GM19324 (cell line): ENCODE measurements around the gene ACBD4.

ENCODE experiments used
- ATAC-seq: cut with Tn5 transposase; IDR thresholded peaks from one replicate; pipeline ENCODE4 v1.9.1; 2021; ENCODE audit warnings: mild to moderate bottlenecking, moderate library complexity; ENCODE audit not compliant: unreplicated experiment, low FRiP score

Gene ACBD4

DNA sequence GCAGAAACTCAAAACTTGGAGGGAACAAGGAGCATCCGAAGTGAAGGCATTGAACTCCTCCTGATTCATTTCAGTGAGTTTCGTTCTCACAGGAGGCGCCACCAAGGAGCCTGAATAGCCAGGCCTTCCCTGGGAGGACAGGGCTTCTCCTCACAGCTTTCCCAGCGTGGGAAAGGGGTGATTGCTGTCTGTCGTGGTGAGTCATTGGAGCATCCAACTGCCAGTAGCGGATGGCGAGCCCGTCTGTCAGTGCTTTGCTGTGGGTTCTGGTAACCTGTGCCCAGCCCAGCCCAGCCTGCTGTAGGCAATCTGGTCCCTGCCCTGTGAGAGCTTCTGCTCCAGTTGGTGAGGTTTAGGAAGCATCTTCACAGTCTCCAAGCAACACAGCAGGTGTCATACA, 31.5 kb upstream of the ACBD4 start:
- ATAC-seq, result no peak

DNA sequence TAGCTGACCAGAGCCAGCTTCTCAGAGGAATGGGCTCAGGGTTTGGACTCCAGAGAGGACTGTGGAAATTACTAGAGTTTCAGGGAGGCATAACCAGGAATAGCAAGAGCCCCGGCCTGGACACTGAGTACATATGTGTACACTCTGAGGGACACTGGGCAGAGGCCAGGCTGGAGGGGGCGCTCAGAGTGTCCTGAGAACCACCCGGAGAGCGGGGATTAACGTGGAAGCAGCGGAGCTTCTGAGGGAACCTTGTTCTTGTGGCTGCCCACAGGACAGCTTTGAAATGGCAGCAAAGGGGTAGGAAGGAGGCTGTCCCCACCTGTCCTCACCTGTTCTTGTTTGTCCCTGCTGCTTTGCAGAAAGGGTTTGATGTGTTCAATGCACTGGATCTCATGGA, 31.0 kb upstream of the ACBD4 start:
- ATAC-seq, result no peak

DNA sequence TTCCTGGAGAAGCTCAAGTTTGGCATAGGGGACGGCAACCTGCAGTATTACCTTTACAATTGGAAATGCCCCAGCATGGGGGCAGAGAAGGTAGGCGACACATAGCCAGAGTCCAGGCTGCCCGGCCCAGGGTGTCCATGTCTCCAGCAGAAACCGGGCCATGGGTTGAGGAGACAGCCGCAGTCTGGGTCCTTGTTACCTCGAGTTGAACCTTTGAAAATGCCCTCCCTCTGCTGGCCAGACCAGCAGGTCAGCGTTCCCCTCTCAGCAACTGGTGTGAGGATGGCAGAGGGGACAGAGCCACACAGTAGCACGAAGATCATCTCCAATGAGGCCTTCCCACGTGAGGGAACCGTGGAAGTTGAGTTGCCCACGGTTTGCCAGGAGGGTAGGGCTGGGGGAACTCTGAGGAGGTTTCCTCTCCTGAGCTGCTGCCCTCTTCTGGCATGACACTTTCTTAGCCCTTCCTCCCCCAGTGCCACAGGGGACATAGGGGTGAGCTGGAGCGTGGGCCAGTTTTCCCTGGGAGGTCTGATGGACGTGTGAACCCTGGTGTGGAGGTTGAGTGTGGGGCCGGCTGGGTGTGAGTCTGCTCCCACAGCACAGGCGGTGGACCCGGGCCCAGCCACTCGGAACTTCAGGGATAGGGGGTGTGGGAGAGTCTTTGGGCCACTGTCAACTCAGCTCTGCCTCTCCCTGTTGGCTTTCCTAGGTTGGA, 30.4 kb upstream of the ACBD4 start:
- ATAC-seq, result no peak

DNA sequence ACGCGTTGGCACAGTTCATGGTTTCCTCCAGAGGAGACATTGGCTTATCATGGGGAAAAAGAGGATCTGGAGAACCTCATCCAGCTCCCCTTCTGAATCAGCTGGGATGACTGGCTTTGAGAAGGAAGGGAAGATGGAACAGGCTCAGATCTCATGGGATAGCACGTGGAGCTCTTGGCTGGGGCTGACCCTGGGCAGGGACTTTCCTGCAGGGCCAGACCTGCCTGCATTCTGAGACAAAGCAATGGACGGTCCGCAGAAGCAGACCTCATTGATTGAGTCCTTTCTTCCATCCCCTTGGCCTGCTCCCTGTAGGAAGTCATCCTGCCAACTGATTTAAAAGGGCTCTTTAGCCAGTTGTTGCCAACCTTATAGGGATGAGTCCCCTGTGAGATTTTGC, 29.4 kb upstream of the ACBD4 start:
- ATAC-seq, result no peak

DNA sequence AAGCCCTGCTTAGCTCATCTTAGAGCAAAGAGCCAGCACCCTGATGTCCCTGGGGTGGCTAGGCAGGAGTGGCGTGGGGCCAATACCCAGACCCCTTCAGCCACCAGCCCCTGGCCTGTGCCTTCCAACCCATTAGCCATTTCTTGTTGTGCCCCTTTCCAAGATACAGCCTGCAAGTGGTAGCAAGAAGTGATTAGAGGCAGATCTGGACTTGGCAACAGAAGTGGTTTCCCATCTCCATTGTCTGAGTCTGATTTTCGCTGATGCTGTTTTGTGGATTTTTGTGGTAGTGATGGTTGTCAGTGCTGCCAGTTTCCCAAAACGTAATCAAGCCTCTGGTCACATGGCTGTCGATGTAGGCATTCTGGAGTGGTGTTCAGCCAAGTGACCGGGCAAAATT, 28.9 kb upstream of the ACBD4 start:
- no peak for ATAC-seq

DNA sequence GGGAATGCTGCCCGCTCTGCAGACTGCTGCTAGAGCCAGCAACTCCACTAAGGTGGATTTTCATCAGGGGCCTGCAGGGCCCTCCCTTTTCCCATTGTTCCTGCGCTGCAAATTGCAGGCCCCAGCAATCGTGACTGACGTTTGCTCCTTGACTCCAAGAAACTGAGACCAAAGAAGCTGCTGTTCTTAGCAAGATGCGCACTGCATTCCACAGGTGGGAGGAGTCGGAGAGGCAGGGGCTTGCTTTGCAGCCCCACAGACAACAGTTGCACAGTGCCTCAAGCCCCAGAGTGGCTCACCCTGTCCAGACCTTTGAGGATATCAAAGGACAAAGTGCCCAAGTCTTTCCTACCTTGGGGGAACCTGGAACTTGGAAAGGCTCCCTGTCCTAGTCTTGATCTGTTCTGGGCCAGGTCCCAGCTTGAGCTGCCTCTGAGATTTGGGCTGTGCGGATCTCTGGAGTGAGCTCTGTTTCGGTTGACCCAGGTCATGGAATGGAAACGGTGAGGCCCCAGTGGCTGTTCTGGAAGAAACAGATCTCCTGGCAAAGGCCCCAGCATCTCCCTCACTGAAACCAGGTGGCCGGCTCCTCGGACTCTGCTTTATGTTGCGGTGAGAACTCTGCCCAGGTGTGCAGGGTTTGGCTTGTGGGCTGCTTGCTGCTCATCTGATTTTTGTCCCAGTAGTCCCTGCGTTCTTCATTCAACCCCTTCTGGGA, 28.0 kb upstream of the ACBD4 start:
- no peak for ATAC-seq

DNA sequence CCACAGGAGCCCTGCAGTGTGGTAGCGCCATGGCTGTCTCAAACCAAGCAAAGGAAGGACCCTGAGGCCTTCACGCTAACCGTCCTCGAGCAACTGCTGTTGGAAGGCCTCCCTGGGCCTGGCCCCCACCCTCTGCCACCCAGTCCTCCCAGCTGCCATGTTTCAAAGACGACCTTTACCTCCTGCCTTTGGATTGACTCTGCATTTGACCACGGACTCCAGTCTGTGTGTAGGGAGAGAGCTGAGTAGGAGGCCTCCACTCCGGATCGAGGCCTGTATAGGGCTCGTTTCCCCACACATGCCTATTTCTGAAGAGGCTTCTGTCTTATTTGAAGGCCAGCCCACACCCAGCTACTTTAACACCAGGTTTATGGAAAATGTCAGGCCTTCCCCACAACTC, 27.4 kb upstream of the ACBD4 start:
- ATAC-seq, result no peak

DNA sequence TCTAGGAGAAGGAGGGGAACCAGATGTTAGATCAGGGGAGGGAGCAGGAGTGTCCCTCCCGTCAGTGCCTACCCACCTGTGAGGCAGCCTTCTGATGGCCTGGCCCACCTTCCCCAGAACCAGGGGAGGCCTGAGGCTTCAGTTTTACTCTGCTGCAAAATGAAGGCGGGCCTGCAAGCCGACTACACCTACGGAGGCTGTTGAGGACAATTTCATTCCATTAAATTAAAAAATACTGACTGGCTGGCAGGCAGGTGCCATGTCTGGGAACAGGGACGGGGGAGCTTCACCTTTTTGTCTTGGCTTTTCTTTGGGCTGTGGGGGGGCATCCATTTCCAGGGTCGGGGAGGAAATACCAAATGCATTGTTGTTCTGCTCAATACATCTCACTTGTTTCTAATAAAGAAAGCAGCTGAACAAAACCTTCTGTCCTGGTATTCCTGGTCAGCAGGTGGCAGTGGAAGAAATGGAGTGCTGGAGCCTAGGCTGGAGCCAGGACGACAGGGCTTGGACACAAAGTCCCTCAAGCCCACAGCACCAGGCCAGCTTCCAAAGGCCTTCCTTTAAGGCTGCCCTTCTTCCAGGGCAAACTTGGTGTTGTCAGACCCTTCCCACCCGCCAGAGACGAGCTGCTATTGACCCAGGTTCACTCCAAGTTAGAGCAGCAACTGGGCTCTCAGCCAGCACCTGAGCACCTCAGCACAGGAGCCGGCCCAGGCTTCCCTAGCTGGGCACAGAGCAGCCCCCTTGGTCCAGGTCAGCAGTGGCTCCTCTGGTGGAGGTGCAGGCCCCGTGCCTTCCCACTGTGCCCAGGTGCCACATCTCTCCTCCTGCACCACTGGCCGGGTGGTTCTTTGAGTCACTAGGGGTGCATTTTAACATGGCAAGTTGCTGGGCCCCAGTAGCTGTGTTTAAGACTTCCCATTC, 26.6 kb upstream of the ACBD4 start:
- ATAC-seq, result no peak

DNA sequence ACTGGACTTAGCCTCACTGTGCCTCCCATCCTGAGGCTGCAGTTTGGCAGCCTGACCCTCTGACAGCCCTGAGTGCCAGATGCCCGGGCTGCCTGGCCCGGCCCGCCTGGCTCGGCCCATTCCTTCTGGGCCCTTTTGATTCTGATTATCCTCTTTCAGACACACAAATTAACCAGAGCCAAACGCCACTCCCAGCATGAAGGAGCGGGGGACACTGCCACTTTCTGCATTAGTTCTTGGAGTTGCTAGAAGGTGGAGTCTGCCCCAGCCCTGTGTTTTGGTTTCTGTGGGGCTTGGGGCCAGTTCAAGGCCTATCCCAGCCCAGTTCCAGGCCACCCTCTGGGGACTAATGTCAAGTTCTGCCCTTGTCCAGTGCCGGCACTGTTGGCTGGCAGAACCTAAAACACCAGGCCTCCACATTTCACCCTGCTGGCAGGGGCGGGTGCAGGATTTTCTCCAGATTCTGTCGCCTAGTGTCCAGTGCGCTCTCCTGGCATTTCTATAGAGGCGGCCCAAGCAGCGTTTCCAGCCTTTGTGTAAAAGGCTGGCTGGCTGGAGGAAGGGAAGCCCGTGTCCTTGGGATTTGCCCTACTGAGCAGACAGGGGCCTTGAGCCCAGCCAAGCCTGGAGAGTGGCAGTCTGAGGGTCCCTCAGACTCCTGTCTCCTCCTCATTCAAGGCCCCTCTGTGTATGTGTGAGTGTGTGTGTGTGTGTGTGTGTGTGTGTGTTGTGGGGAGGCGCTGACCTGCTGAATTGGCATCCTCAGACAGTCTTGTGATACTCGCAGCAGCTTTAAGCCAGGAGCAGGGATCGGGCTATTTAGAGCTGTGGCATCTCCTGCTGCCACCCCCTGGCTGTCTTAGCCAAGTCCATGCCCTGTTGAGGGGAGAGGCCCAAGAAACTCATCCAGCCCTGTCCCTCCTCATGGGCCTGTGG, 24.5 kb upstream of the ACBD4 start:
- no peak for ATAC-seq

DNA sequence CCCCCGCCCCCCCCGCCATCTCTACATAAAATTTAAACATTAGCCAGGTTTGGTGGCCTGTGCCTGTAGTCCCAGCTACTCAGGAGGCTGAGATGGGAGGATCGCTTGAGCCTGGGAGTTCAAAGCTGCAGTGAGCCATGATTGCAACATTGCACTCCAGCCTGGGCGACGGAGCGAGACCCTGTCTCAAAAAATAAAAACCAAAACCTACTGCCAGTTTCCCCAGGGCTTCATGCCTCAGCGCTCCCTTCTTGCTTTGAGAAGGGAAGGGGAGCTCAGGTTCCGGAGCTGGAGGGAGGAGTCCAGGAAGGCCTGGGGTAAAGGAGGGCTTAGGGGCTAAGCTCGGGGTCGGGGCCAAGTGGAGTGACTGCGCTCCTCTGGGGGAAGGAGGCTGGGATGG, 23.6 kb upstream of the ACBD4 start:
- ATAC-seq, result no peak

DNA sequence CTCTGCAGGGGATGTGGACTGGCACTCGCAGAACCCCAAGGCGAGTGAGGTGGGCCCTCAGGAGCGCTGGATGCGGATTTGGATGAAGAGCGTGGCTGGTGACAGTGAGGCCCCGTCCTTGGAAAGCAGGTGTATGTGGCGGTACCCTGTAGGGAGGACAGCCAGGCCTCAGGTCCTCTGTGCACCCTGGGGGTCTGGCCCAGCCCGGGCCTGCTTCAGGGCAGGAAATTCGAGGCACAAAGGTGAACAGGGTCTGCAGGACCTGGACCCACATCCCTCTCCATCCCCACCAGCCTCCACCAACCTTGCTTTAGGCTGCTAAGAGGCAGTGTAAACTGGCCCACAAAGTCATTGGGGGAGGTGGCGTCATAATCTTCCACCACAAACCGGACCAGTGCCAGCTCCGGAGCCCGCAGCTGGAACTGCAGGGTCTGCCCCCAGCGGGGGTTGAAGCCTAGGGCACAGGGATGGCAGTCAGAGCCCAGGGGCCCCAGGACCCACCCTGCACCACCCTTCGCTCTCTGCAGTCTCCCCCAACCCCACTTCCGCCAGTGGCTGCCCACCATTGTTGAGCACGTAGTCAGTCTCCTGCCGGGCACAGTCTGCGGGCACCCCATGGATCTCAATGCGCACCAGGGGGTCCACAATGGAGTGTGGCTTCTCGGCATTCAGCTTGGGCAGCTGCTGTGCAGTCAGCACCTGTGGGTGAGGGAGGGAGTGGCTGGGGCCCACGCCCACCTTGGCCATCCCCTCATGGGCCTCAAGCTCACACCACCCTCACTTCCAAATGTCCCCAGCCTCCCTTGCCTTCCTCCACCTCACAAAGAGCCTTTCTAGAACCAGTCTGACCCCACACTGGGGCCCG, 22.7 kb upstream of the ACBD4 start:
- ATAC-seq, result no peak

DNA sequence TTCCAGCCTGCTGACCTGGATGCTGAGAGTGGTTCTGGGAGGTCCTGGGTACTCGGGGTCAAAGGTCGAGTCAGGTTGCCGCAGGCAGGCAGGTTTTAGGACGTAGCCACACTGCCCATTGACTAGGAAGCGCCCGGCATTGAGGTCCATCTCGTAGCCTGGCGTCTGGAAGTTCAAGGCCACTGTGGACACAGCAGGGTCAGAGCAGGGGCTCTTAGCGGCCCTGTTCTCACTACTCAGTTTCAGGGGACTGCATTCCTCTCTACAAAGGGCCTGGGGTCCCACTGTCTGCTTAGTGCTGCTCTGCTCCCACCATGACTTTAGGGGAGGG, 22.1 kb upstream of the ACBD4 start:
- ATAC-seq, result no peak

DNA sequence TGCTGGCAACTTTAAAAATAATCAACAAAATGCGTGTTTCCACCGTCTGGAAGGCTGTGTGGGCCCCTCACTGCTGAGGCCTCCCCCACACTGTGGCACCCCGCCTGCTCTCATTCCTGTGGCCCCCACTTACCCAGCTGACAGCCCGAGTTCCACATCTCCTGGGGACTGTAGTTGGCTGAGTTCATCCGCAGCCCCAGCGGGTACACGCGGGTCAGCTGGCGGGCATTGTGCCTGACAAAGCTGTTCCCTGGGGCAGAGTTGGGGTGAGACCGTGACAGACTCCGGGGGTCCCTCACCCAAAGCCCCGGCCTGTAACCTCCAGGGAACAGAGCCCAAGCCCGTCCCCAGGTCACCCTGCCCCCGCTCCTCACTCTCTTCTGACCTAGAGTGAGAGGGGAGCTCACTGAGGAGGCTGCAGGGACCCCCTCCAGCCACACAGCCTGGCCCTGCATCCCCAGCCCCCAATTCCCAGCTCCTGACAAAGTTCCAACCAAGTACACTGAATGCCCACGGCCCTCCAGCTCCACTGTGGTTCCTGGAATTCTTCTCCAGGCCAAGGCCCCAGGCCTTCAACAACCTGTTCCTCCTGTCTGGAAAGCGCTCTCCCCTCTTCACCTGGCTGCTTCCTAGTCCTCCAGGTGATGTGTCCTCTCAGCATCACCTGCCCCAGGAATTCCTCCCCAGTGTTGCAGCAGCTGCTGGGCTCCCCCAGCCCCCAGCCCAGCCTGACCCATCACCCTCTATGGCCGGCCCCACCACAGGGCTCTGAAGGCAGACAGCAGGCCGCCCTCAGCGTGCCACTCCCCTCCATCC, 21.2 kb upstream of the ACBD4 start:
- ATAC-seq, result no peak

DNA sequence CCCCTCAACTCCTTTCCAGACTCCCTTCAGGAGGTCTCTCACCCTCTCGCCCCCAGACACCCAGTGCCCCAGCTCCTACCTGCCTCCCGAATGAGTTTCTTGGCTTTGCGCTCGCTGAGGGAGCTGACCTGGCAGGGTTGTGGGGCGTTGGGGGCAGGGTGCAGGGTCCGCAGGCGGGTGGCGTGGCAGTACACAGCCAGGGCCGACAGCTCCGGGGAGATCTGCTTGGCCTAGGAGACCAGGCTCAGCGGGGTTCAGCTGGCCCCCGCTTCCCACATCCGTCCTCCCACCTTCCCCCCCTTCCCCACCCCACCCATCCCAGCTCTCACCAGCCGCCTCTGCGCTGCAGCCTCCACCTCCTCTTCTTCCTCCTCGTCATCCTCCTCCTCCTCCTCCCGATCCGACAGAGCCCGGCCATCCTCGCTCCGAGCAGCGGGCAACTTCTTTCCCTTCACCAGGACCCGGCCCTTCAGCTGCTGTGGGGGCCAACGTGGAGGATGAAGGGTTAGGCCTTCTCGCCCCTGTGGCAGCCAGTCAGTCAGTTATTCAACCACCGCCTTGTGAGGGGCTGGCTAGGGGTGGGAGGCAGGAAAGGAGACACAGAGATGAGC, 20.4 kb upstream of the ACBD4 start:
- ATAC-seq, result no peak

DNA sequence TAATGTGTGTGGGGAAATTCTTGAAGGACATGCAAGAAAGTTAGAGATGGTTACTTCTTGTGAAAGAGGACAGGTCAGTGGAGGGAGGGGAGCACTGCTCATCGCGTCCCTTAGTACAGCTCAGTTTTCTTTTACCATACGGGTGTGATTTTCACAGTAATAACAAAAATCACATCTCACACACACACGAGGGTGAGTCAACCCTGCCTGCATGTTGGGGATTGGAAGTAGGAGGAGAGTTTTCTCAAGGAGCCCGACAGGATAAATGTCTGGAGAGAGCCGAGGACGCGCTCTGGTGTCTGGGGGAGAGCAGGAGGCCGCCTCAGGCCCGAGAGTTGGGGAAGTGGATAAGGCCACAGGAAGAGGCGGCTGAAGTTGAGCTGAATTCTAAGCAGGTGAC, 19.6 kb upstream of the ACBD4 start:
- no peak for ATAC-seq

DNA sequence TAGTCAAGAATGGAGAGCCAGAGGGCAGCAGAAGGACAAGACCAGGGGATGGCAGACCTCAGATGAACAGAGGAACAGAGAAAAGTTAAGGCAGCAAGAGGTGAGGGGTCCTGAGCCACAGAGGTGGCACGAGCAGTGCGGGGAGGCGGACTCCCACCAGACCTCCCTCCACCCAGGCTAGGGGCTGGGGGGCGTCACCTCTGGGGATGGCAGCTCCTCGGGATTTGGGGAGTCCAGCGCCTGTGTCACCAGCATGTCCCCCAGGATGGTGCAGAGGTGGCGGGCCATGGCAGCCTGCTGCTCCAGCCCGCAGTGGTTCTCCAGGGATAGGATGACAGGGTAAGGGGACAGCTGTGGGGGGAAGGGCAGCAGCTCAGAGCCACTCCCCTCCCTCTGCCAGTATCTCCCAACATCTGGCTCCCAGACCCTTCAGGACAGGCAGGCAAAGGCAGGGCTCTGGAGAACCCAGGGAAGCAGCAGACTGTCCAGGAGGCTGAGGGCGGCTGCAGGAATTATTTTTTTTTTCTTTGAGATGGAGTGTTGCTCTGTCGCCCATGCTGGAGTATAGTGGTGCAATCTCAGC, 19.0 kb upstream of the ACBD4 start:
- ATAC-seq, result no peak

DNA sequence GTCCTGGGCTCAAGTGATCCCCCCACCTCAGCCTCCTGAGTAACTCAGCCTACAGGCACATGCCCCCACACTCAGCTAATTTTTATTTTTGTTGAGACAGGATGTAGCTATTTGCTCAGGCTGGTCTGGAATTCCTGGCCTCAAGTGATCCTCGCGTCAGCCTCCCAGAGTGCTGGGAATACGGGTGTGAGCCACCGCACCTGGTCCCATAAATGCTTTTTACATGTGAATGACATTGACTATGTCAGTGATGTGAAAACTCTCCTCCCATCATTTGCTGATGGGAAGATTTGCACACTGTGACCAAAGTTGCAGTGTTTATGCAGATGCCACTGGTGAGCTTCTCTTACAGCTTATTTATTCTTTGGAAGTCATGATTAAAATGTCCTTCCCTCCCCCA, 18.2 kb upstream of the ACBD4 start:
- ATAC-seq, result no peak
